Adrenal gland (tissue), 12 donors: Measurements from ENCODE around the gene UBE3A. TPM values are rescaled to one million over a fixed set of nuclear protein-coding genes. Genes with fewer than 3 reads are reported as not detected.

Source experiments
- DNase-seq, 7 donors: peaks; one replicate each; pipeline ENCODE4 v3.0.0-alpha.2; 2019 to 2020
- H3K27ac ChIP-seq, 5 donors: fragments of 200-600 bp; sonication (generic) in 4 of 5; 1 replicate in 3 of 5; 2 replicates in 2 of 5; pipeline versions ENCODE4 v1.5.1 to v1.8.0; 2016 to 2020; ENCODE audit warnings: mild to moderate bottlenecking in 1 of 5
- H3K27me3 ChIP-seq: fragments of 200-600 bp; 2 replicates; pipeline ENCODE4 v1.8.0; 2021
- H3K36me3 ChIP-seq, 2 donors: fragments of 200-600 bp; replicated peaks in 1 of 2; 1 replicate in 1 of 2; 2 replicates in 1 of 2; pipeline versions ENCODE4 v1.5.1 to v1.8.0; 2018 to 2022
- H3K4me1 ChIP-seq, 2 donors: fragments of 200-600 bp; replicated peaks in 1 of 2; 1 replicate in 1 of 2; 2 replicates in 1 of 2; pipeline versions ENCODE4 v1.5.1 to v1.8.0; 2018 to 2021
- H3K4me3 ChIP-seq, 4 donors: fragments of 200-600 bp; sonication (generic) in 3 of 4; one replicate each; pipeline ENCODE4 v1.5.1; 2016 to 2018
- H3K9me3 ChIP-seq, 3 donors: fragments of 200-600 bp; sonication (generic) in 1 of 3; replicated peaks in 1 of 3; 1 replicate in 2 of 3; 2 replicates in 1 of 3; pipeline versions ENCODE4 v1.5.1 to v1.8.0; 2016 to 2021
- POLR2A ChIP-seq, 2 donors: fragments of 450-650 bp; IDR thresholded peaks; one replicate each; pipeline ENCODE4 v1.6.1; 2017; ENCODE audit warnings: antibody characterized with exemption in 2 of 2, mild to moderate bottlenecking in 2 of 2, moderate library complexity in 1 of 2
- WGBS, 4 donors: extraction: QIAGEN DNeasy Blood & Tissue Kit in 2 of 4; methylation state at CpG; one replicate each; pipeline versions ENCODE4 v1.1.5 to v1.1.7; 2013 to 2017; 5-methylcytosine and 5-hydroxymethylcytosine counted together
- intact Hi-C, 2 donors: fragments of 100-400 bp; cut with DNase I; formaldehyde crosslinking; loops; one replicate each; pipeline versions ENCODE4 v1.14.1 to v1.15.0; 2022 to 2023
- polyA plus RNA-seq, 3 donors: library from polyadenylated mRNA; stranded (reverse); fragments of 200-250 nt in 2 of 3; fragments of 350-450 nt in 1 of 3; fragmentation: Illumina TruSeq in 1 of 3; extraction: RNeasy Lipid Tissue Mini Kit (QIAGEN cat#74804) in 1 of 3; gene quantifications; one replicate each; pipeline ENCODE4 v1.2.3, GENCODE V29; 2013 to 2014
- total RNA-seq, 9 donors: library from RNA; depleted of rRNA in 4 of 9; stranded (reverse); fragments of >200 nt in 4 of 9; fragments of 120-200 nt in 1 of 9; fragmentation: NEBNext Ultra II Directional in 1 of 9; extraction: Animal tissue kit (Norgen Biotek cat#: 25700) in 1 of 9; gene quantifications; one replicate each; pipeline versions ENCODE4 v1.1.0 to v1.2.4, GENCODE V29; 2013 to 2023
- TF ChIP-seq, protein P1 (sequence below), 6 experiments: fragments of 450-650 bp in 4 of 6; fragments of 200-600 bp in 2 of 6; sonication (generic) in 1 of 6; IDR thresholded peaks; 1 replicate in 5 of 6; 2 replicates in 1 of 6; pipeline versions ENCODE4 v1.5.1 to v1.8.0; 2016 to 2021; ENCODE audit warnings: antibody characterized with exemption in 6 of 6, mild to moderate bottlenecking in 2 of 6, moderate library complexity in 1 of 6
- donor health status: healthy with polysubstance abuse.
- donor health status: Bipolar disorder and iron deficiency.
- donor health status: DM: yes; HTN: yes; CAD: no.
- donor health status: DM: no; HTN: no; CAD: no.
- donor health status: DM: no; HTN: no; CAD: no.
- donor health status: DM: yes; HTN: yes; CAD: no.

UBE3A gene
- total and polyA plus RNA-seq, 12 donors: 19.6 to 114 (median 77.5) TPM

DNA sequence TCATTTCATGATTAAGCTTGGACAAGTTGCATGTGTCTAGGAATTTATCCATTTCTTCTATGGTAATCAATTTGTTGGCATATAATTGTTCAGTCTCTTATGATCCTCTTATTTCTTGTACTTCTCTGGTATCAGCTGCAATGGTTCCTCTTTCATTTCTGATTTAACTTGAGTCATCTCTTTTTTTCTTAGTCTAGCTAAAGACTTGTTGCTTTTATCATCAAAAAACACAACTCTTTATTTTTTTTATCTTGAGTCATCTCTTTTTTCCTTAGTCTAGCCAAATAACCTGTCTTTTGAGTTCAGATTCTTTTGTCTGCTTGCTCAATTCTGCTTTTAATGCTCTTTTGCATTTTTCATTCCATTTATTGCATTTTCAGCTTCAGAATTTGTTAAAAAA is 37.3 kb downstream of the UBE3A start:
- Histone ChIP-seq H3K4me3 (no peak overlapping the region), H3K27me3 (no peaks in the 10 kb centered on the region), H3K36me3 (no peaks in the 10 kb centered on the region), H3K27ac (no peak overlapping the region), H3K4me1 (peaks cover 0 to 15% of the 10 kb centered on the region in 2 donors), H3K9me3 (peaks cover 0 to 8% (median 0%) of the 10 kb centered on the region in 3 donors)
- intact Hi-C loops: loop anchor here in 1 of 2 donors (10.0 kb wide), 1 partner anchor 77 kb away; no protein-coding TSS in a partner anchor
- no peak for DNase-seq
- TF ChIP-seq, protein P1, sequence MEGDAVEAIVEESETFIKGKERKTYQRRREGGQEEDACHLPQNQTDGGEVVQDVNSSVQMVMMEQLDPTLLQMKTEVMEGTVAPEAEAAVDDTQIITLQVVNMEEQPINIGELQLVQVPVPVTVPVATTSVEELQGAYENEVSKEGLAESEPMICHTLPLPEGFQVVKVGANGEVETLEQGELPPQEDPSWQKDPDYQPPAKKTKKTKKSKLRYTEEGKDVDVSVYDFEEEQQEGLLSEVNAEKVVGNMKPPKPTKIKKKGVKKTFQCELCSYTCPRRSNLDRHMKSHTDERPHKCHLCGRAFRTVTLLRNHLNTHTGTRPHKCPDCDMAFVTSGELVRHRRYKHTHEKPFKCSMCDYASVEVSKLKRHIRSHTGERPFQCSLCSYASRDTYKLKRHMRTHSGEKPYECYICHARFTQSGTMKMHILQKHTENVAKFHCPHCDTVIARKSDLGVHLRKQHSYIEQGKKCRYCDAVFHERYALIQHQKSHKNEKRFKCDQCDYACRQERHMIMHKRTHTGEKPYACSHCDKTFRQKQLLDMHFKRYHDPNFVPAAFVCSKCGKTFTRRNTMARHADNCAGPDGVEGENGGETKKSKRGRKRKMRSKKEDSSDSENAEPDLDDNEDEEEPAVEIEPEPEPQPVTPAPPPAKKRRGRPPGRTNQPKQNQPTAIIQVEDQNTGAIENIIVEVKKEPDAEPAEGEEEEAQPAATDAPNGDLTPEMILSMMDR (IDR thresholded peaks at IDR 0.05): no peak
- TF ChIP-seq POLR2A (IDR thresholded peaks at IDR 0.05): no peak

DNA sequence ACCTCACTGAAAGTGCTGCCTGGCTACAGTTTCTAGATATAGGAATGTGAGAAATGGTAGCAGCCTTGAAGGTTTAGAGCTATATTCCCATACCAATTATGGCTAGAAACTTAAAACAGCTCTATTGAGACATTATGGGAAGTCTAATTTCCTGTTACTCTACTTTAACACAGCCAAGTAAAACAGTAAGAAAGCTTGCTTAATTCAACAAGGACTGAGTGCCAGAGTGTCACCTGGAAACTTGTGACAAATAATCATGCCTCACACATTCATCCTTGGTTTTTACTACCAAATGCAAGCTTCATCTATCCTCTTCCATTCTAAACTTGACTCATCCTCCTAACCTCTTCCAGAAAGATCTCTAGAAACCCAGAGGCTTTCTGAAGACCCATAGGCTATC is 41.7 kb downstream of the UBE3A start:
- H3K27me3 ChIP-seq: no peaks in the 10 kb centered on the region
- peaks cover 0 to 7% (median 0%) of the 10 kb centered on the region in 3 donors for H3K9me3 ChIP-seq
- no peak overlapping the region for H3K27ac ChIP-seq
- no peaks in the 10 kb centered on the region for H3K36me3 ChIP-seq
- intact Hi-C loops: no loop called here
- H3K4me1 ChIP-seq: peaks cover 0 to 21% of the 10 kb centered on the region in 2 donors
- H3K4me3 ChIP-seq: no peak overlapping the region
- no peak for TF ChIP-seq POLR2A (IDR thresholded peaks at IDR 0.05)
- TF ChIP-seq, protein P1 (IDR thresholded peaks at IDR 0.05): no peak
- DNase-seq: no peak

DNA sequence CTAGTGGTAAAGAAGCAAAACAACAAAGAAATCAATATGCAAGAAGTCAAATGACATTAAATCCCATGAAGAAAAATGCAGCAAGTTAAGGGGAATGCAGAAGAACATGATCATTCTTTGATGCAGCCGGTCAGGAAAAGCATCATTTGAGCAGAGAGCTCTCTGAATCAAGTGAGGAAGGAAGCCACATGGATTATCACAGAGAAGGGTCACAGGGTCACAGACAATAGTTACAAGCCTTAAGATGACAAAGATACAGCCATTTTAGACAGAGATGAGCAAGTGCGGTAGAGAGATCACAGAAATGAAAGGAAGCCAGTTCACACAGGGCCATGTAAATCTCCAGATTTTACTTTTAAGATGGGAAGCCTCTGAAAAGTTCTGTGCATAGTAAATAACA is 43.9 kb downstream of the UBE3A start:
- Histone ChIP-seq H3K9me3 (no peaks in the 10 kb centered on the region), H3K27me3 (no peaks in the 10 kb centered on the region), H3K36me3 (no peaks in the 10 kb centered on the region), H3K27ac (no peak overlapping the region), H3K4me3 (no peak overlapping the region), H3K4me1 (peaks cover 0 to 28% of the 10 kb centered on the region in 2 donors)
- intact Hi-C loops: no loop called here
- 56 to 81% (median 78%) methylated on average over 2 of the region's 2 CpGs for whole genome bisulfite sequencing, 4 donors
- no peak for DNase-seq
- TF ChIP-seq, protein P1 (IDR thresholded peaks at IDR 0.05): no peak
- TF ChIP-seq POLR2A (IDR thresholded peaks at IDR 0.05): no peak

DNA sequence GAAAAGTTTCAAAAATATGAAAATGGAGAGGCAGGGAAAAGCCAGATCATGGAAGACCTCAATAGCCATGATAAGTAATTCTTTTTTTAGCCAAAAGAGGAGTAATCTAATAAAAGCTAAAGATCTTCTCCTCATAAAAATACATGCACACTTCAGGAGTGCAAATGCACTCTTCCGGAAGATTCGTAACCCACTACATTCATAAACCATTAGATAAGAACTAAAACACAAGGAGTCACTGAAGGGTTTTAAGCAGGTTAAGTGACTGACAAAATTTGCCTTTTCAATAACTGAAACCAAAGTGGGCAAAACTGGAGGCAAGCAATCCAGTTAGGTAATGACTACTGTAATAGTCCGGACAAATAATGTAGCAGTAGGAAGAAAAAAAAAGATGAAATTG is 46.0 kb downstream of the UBE3A start:
- Histone ChIP-seq H3K4me1 (peaks cover 0 to 28% of the 10 kb centered on the region in 2 donors), H3K27ac (peak overlapping the region in 3 of 5 donors; percentile 13 to 46 (median 42)), H3K9me3 (no peaks in the 10 kb centered on the region), H3K27me3 (no peaks in the 10 kb centered on the region), H3K4me3 (no peak overlapping the region), H3K36me3 (no peaks in the 10 kb centered on the region)
- TF ChIP-seq, protein P1 (IDR thresholded peaks at IDR 0.05): no peak
- TF ChIP-seq POLR2A (IDR thresholded peaks at IDR 0.05): no peak
- no peak for DNase-seq
- intact Hi-C loops: no loop called here
- WGBS, 4 donors: 88 to 99% (median 95%) methylated on average over 3 of the region's 3 CpGs
